Dedifferentiated amniotic fluid mesenchymal stem cell (primary cell): ENCODE results near the gene PRELID2.
"Not testable (repeated sequence)": the region's sequence is repeated elsewhere in the genome, so short reads cannot be mapped to it uniquely, and the experiment has no call there.

ENCODE experiments used
- DNase-seq: peaks from one replicate; pipeline ENCODE4 v3.0.0-alpha.2; 2016; ENCODE audit errors: extremely low spot score

Gene PRELID2

DNA sequence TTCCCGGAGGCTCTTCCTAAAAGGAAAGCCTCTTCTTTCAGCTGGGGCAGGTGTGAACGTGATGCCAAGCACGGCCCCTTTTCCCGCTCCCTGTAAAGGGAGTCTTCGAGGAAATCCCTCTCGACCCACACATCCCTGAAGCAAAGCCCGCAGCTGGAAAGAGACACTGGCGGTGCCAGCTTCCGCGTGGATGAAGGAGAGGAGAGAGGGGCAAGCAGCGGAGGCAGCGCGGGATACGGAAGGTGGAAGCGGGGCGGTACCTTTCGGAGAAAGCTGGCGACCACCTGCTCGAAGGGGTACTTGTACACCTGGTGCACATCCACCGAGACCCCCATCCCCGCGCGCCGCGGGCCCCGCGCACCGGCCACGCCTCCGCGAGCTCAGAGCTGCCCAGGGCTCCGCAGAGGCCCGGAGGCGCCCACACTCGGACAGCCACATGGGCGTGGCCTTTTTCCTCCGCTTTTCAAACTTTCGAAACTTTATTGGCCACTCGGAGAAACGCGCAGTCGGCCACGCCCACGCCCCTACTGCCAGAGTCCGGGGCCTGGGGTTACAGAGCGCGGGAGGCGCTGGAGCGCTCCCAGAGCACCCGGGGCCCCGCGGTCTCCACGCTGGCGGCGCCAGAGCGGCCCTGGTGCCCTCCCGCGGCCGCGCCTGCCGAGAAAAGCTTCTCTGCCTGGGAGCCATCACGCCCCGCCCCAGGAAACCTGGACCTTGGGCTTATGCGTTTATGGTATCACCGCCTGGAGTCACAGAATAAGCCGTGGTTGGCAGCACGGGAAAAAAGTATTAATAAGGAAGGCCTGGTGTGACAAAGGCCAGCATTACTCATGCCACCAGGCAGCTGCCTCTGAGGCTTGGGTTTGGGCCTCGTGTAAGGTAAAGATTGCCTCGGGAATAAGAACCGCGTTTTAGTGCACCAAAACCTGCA, at the start of gene PRELID2:
TSS of gene PRELID2 (minus strand) at position 426 of the 931 bp plus-strand sequence. CDS start at position 335, 91 bp downstream.
- peak; percentile 87 for DNase-seq

DNA sequence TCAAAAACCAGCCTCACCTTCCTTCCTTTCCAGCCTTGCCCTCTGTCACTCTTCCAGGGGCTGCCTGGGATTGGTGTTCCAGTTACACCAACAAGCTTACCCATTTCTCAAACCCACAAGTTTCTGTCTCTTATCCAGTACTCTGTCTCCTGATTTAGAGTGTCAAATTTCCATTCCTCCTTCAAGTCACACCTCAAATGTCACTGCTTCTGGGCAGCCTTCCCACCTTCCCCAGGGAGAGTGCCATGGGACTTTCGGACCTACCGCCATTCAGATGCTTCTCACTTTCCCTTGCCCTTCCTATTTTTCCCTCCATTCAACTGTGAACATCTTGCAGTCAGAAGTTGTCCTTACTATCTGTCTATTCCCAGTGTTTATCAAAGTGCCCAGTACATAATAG, 39.6 kb upstream of the PRELID2 start:
- no peak for DNase-seq

DNA sequence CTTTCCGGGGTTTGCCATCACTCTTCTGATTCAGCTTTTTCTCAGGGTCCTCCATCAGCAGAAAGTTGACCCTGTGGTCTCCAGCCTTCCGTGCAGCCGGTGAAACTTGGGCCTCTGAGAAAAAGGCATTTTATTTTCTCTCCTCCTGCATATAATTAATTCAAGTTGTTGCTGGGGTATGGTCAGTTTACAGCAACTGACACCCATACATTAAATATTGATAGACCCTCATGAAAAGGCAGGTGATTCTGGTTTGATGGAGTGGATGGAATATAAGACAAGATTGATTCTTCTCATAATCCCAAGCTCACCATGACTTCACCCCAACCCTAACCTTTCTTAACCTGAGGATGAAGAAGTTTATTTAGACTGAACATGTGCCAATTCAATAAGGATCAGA, 37.8 kb upstream of the PRELID2 start, which contains the start of gene GRXCR2:
TSS of gene GRXCR2 (minus strand) at position 101 of the 400 bp plus-strand sequence. CDS start at position 55, 46 bp downstream.
- DNase-seq: no peak

DNA sequence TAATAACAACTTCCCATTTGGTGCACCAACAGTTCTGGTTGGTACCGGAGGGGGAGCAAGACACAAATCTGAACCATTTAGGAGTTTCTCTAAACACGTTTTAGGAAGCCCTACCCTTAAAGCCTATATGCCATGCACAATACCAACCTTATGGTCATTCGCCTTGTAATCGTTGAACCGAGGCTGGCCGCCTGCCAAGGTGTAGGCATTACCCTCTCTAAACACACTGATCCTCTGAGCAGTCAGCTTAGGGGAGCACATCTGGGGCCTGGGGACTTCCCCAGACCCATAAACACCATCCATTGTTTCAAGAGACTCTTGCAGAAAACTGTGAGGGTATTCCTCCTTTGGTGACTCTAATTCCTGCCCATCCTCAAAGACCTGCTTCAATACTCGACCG, 37.3 kb upstream of the PRELID2 start:
- DNase-seq: no peak

DNA sequence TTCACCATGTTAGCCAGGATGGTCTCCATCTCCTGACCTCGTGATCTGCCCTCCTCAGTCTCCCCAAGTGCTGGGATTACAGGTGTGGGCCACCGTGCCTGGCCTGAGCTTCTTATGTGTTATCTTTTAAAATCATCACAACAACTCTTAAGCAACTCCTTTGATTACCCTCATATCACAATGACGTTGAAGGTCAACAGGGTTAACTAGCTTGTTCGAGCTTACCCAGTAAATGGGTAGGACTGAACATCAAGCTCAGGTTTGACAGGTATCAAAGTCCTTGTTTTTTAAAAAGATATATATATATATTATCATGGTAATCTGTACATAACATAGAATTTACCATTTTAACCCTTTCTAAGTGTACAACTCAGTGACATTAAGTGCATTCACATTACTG, 34.6 kb upstream of the PRELID2 start:
- DNase-seq: no peak

DNA sequence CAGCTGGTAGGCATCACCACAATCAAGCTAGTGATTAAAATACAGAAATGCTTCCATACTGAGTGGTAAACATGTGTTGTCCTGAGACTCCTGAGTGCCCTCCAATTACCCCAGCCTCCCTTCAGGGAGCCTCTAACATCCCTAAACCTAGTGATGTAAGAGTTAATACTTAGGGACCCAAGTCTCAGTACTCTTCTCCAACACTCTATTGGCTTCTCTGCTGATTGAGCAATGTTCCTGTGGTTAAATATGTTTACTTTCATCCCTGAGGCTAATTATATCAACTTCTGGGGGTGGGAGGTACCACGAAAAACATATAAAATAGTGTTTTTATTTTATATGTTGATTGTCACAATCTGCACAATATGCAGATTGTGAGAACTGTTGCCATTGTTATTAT, 32.7 kb upstream of the PRELID2 start:
- DNase-seq: no peak

DNA sequence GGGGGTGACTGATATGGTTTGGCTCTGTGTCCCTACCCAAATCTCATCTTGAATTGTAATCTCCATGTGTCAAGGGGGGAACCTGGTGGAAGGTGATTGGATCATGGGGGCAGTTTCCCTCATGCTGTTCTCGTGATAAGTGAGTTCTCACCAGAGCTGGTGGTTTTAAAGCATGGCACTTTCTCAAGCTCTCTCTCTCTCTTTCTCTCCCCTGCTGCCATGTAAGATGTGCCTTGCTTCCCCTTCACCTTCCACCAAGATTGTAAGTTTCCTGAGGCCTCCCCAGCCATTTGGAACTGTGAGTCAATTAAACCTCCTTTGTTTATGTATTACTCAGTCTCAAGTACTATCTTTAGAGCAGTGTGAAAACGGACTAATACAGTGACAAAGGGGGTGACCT, 29.3 kb upstream of the PRELID2 start:
- not testable (repeated sequence) for DNase-seq

DNA sequence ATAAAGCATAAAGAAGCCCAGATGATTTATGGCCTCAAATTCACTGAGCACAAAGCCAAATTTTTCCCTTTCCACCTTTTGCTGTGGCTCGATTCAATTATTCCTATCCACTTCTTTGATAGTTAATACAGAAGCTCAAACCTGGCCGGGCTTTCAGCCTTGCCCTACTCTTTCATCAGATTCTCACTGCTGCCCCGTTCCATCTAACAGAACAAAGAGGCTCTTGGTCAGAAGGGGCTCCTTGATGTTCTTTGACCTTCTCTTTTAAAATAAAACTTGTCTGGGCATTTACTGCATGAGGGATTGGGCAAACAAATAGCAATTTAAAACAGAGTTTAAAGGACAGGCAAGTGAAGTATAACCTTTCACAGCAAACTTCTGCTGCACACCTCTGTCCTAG, 27.9 kb upstream of the PRELID2 start:
- DNase-seq: no peak

DNA sequence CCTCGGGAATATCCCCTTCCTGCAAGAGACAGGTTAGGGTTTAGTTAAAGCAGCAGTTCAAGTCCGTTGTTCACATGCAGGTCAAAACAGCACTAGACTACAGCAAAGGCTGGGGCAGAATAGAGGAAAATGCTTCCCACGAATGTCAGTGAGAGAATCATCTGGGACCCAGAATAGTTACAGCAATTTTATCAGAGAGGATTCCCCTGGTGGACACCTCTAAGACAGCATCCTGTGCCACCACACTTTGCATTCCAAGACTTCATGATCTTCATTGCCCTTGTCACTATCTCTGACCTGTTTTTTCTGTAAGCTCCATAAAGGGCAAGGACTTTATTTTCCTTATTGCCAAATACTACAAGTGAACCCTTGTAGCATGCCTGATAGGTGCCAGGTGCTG, 24.8 kb upstream of the PRELID2 start:
- DNase-seq: no peak

DNA sequence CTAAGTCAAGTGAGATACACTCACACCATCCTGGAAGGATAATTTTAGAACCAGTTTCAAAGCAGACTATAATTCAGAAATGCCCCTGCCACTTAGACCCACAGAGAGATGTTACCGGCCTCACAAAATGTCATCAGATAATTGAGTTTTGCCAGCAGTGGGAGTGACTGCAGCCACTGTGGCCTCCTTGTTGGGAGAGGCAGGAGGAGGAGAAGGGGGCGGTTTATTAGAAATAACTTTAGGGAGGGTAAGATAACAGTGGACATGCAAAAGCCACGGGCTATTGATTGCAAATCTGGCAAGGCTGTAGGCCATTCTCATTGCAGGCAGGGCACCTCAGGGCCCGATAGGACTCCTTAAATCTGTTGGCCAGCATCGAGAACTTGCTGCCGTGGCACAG, 24.3 kb upstream of the PRELID2 start:
- no peak for DNase-seq

DNA sequence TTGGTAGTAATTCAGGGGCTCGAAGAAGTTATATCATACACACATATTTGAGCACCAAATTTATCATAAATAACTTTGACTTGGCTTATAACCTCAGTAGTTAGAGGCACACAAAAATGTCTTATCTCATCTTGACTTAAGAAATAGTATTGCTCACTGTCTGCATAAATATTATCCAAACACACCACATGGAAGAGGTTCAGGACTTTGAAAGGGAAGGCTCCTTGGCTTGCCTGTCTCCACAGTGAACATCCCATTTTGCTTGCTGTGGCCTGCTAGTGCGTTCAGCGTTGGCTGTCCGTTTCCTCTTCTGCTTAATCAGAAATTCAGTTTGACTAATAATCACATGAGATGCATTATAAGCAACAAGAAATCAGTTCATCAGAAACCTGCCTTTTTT, 23.8 kb upstream of the PRELID2 start:
- DNase-seq: no peak

DNA sequence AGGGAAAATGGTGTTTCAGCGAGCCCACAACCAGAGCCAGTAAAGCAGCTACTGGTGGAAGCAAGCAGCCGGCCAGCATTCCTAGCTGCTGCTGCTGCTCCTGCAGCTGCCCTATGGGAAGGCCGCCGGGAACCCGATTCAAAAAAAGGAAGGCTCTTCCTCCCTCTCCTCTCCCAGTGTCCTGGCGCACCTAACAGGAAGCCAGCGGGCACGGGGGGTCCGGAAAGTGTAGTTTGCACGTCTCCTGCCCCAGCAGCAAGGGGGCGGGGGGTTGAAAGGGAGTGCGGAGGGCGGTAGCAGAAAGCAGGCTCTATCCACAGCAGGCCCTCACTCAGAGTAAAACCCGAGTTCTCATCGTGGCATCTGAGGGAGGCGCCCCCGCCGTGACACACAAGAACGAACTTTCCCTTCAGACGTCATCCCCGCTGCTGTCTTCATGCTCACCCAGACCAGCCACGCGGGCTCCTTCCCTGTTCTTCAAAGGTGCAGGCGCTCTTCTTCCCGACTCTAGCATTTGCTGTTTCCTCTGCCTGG, 21.2 kb upstream of the PRELID2 start:
- DNase-seq: no peak

DNA sequence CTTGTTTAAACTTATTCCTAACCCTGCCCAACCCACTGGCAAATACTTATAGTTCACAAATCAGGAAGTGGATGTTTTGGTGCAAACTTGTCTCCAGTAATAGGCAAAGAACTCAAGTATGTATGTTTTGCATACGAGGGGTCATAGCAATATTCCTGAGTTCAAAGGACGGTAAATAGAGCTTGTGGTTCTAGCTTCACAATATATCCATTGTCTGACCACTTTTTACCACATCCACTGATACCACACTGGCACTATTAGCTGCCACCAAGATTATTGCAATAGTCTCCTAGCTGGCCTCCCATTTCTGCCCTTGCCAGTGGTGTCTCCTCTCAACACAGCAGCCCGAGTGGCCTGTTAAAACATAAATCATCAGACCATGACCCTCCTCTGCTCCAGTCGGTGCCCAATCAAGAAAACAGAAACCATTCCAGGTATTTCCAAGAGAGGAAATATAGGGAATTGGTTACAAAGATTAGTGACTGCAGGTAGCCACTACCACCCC, 20.7 kb upstream of the PRELID2 start:
- DNase-seq: no peak

DNA sequence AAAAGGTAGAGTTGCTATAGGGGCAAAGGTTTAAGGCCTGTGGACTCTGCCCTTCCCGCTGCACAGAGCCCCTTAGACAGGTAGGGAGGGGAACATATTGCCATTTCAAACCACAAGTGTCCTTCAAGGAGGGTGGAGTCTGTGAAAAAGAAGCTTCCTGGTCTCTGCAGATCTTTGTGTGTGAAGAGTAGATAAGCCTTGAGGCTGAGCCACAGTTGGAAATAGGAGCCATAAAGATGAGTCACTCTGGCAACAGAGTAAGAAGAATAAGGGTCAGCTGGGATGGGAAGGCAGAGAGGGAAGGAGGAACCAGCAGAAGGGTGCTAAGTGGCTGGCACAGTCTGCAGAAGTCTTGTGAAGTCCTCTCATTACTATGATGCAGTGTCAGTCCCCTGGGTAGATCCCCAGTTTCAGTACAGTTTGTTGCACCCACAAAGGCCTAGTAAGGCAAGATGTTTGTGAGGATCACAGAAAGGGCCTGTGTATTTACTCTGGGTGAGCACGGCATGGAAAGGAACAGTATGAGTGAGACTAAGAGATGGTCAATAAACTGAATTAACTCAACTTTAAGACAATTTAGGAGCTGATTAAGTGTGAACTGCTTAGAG, 19.6 kb upstream of the PRELID2 start:
- DNase-seq: peak; percentile 65

DNA sequence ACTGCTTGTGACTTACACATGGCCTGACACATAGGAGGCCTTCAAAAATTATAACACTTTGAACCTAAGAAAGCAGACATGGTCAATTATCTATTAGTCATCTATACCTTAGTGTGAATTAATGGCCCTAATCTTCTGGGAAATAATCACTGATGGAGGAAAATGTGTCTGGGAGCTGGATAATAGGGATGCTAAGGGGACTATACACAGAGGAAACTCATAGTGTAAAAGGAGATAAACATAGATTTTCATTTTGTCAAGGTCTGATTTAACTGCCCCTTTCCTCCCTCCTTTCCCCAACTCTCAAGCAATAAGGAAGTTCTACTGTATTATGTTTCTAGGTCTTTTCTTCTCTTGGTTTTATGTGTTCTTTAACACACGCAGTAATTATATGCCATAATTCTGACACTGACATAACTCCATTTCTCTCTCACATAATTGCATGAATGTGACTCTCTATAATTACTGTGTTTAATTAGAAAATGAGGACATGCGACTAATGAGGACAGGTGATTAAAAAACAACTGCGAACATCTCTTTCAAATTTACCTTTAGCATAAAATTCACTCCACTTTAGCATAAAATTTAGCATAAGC, 18.7 kb upstream of the PRELID2 start:
- DNase-seq: no peak

DNA sequence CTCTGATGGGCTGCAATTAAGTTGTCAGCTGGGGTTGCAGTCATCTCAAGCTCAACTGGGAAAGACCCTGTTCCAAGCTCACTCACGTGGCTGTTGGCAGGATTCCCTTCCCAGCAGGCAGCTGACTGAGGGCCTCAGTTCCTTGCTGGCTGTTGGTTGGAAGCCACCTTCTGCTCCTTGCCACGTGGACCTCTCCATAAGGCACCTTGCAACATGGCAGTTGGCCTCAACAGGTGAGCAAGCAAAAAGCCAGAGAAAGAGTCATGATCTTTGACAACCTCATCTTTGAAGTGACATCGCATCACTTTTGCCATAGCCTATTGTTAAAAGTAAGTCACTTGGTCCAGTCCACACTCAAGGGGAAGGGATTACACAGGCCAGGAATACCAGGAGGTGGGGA, 17.8 kb upstream of the PRELID2 start:
- DNase-seq: no peak

DNA sequence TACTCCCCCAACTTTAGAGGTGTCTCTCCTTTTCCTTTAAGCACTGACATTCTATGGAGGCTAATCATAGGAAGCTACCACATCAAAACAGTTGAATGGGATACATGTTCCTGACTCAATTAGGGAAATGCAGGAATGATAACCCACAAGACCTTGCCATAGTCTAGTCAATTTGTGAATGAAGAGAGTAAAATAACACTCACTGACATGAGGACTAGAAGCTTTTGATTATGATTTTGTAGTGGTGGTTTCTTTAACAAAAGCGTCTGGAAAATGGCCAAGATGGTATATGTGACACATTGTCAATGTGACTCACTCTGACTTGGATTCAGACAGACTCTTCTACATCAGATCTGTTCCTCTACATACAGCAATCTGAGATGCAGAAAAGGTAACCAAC, 13.7 kb upstream of the PRELID2 start:
- no peak for DNase-seq

DNA sequence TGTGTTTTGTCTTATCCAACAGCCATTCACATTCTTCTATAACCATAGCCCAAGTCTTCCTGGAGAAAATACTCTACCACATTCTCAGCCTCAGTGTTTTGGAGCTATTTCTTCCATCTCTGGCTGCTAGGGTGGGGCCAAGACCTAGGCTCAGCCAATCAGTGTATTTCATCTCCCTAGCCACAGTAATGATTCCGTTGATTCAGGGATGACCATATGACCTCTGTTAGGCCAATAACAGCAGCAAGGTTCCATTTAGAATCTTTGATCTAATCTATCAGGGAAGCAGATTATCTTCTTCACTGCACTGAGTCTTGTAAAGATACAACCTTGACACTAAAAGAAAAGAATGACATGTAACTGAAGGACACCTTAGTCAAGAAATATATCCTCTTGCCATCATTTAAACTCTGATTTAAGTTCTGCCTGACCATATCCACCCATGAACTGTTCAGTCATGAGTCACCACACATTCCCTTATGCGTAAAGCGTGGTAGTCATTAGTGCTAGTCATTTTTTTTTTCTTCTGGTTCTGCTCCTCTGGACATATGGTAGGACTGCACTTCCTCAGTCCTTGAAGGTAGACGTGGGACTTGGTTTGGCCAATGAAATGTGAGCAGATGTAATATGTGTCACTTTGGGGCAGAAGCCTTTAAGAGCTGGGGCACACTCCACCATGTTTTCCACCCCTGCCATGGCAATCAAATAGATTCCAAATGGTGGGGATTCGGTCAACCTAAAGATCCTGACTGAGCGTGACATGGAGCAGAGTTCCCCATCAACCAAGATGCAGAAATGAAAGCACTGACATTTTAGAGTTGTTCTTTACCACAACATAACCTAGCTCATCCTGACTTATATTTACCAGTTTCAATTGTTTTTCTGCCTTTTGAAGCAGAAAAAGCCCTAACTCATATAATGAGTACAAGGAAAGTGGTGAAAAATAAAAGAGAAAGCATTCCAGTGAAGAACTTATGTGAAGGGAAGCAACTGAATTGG, 12.7 kb upstream of the PRELID2 start:
- DNase-seq: peak; percentile 47

DNA sequence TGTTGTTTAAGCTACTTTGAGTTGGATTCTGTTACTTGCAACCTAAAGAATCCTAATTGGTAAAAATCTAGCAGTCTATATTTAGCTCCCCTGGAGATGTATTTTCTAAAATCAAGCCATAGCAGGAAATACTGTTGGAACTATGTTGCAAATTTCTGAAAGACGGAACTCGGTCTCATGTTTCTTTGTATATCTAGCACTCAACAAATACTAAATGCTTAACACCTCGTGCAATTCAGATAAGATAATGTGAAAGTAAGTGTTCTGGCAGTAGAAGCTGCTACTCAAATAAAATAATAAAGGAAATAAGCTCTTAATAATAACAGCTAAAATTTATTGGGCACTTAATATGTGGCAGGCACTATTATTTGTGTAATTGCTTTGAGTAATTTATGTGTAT, 10.9 kb upstream of the PRELID2 start:
- DNase-seq: no peak

DNA sequence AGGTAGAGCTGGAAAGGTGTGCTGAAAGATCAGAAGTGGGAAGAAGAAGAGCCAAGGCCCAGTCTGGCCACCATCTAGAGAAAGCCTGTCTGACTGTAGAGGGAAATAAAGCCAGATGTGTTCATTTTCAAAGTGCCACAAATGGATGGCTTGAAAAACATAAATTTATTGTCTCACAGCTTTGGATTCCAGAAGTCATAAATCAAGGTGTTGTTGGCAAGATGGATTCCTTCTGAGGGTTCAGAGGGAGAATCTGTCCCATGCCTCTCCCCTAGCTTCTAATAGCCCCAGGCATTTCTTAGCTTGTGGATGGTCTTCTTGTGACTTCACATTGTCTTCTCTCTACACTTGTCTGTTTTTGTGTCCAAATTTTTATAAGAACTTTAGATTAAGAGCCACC, 6.2 kb upstream of the PRELID2 start:
- DNase-seq: no peak
